DMS153 treated with DMSO at 0.1 percent for 48 hours (cell line): ENCODE data around the gene SRGAP1.
A peak's percentile ranks its signal among the peaks of the same experiment; 100 is the strongest.
"Not testable (repeated sequence)": the region's sequence is repeated elsewhere in the genome, so short reads cannot be mapped to it uniquely, and the experiment has no call there.

Experiments used
- DNase-seq: peaks from one replicate; lab custom pipeline; 2025; ENCODE audit not compliant: unreplicated experiment; lab: John Stamatoyannopoulos, UW

SRGAP1 gene

GRCh38 chr12:64034901-64035576 lies 190.5 kb downstream of the SRGAP1 start:
- no peak for DNase-seq

GRCh38 chr12:64036414-64036813 lies 191.9 kb downstream of the SRGAP1 start:
- DNase-seq, result no peak

- peak; percentile 96 for DNase-seq
These were observed 194.9 kb downstream of the SRGAP1 start for GRCh38 chr12:64039281-64039871.

GRCh38 chr12:64042911-64043310 lies 198.4 kb downstream of the SRGAP1 start:
- no peak for DNase-seq

GRCh38 chr12:64044191-64044590 lies 199.7 kb downstream of the SRGAP1 start:
- DNase-seq, result no peak

GRCh38 chr12:64051057-64051456 lies 206.6 kb downstream of the SRGAP1 start:
- DNase-seq, result no peak

GRCh38 chr12:64053117-64053516 lies 208.6 kb downstream of the SRGAP1 start:
- DNase-seq, result no peak

- no peak for DNase-seq
These were observed 209.6 kb downstream of the SRGAP1 start for GRCh38 chr12:64054079-64054520.

- DNase-seq, result no peak
These were observed 212.2 kb downstream of the SRGAP1 start for GRCh38 chr12:64056741-64057140.

- DNase-seq, result no peak
These were observed 213.2 kb downstream of the SRGAP1 start for GRCh38 chr12:64057706-64058105.

- DNase-seq, result no peak
These were observed 214.2 kb downstream of the SRGAP1 start for GRCh38 chr12:64058541-64059265.

GRCh38 chr12:64059685-64060084 lies 215.2 kb downstream of the SRGAP1 start:
- no peak for DNase-seq

GRCh38 chr12:64061868-64062375 lies 217.4 kb downstream of the SRGAP1 start:
- DNase-seq, result no peak

- no peak for DNase-seq
These were observed 218.6 kb downstream of the SRGAP1 start for GRCh38 chr12:64063121-64063520.

GRCh38 chr12:64064240-64064639 lies 219.7 kb downstream of the SRGAP1 start:
- DNase-seq, result no peak

- no peak for DNase-seq
These were observed 220.2 kb downstream of the SRGAP1 start for GRCh38 chr12:64064706-64065105.

- DNase-seq, result no peak
These were observed 221.5 kb downstream of the SRGAP1 start for GRCh38 chr12:64065881-64066451.

- no peak for DNase-seq
These were observed 222.3 kb downstream of the SRGAP1 start for GRCh38 chr12:64066776-64067175.

GRCh38 chr12:64070454-64070853 lies 226.0 kb downstream of the SRGAP1 start:
- DNase-seq, result no peak

GRCh38 chr12:64072916-64073575 lies 228.5 kb downstream of the SRGAP1 start:
- DNase-seq, result no peak

GRCh38 chr12:64076565-64076964 lies 232.1 kb downstream of the SRGAP1 start:
- not testable (repeated sequence) for DNase-seq
